ENCODE data around the gene PHYHD1.

DNA sequence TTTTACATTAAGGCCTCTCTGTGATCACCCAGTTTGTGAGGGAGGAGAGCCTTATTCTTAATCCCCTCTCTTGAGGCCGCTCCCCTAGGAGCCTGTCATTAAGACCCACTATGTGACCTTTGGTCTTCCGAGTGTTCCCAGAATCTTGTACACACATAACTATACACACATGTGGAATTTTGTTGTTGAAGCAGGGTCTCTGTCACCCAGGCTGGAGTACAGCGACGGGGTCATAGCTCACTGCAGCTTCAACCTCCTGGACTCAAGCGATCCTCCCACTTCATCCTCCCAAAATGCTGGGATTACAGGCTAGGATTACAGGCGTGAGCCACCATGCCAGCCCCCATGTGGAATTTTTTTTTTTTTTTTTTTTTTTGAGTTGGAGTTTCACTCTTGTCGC is 14.8 kb upstream of the PHYHD1 start:
- TF ChIP-seq, protein P1, sequence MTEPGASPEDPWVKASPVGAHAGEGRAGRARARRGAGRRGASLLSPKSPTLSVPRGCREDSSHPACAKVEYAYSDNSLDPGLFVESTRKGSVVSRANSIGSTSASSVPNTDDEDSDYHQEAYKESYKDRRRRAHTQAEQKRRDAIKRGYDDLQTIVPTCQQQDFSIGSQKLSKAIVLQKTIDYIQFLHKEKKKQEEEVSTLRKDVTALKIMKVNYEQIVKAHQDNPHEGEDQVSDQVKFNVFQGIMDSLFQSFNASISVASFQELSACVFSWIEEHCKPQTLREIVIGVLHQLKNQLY (CRISPR knock-in tag; IDR thresholded peaks at IDR 0.05): no peak
- TF ChIP-seq, protein P2, sequence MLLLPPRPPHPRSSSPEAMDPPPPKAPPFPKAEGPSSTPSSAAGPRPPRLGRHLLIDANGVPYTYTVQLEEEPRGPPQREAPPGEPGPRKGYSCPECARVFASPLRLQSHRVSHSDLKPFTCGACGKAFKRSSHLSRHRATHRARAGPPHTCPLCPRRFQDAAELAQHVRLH (CRISPR knock-in tag; IDR thresholded peaks at IDR 0.05; ENCODE audit: borderline replicate concordance, low read depth): no peak
